HFFc6 (cell line): ENCODE measurements around the gene OSBPL2. TPM values are rescaled to one million over a fixed set of nuclear protein-coding genes. Genes with fewer than 3 reads are reported as not detected.

Experiments
- DNase-seq: peaks from one replicate; pipeline ENCODE4 v3.0.0-alpha.2; 2018
- H3K27ac Mint-ChIP-seq: 2 replicates; pipeline ENCODE4 v1.8.0; 2020; ENCODE audit warnings: mild to moderate bottlenecking, mixed read lengths
- H3K27me3 Mint-ChIP-seq: 2 replicates; pipeline ENCODE4 v1.8.0; 2021; ENCODE audit warnings: mild to moderate bottlenecking, moderate library complexity, mixed read lengths; ENCODE audit not compliant: insufficient read depth
- H3K36me3 Mint-ChIP-seq: 2 replicates; pipeline ENCODE4 v1.8.0; 2021; ENCODE audit warnings: low read depth, mixed read lengths
- H3K4me1 Mint-ChIP-seq: 2 replicates; pipeline ENCODE4 v1.8.0; 2020; ENCODE audit warnings: low read depth, mixed read lengths
- H3K4me3 Mint-ChIP-seq: 2 replicates; pipeline ENCODE4 v1.8.0; 2020; ENCODE audit warnings: mild to moderate bottlenecking, moderate library complexity, mixed read lengths
- H3K9me3 Mint-ChIP-seq: 2 replicates; pipeline ENCODE4 v1.8.0; 2020; ENCODE audit warnings: mild to moderate bottlenecking, mixed read lengths
- CTCF ChIP-seq: fragments of 200-600 bp; sonication (generic); IDR thresholded peaks from 2 replicates; pipeline ENCODE4 v1.5.0; 2021; ENCODE audit warnings: antibody characterized with exemption, mild to moderate bottlenecking
- total RNA-seq, 6 experiments: library from RNA; stranded (reverse); fragmentation: NEBNext Ultra II Directional; extraction: Animal tissue kit (Norgen Biotek cat#: 25700); gene quantifications; 2 replicates in 1 of 6; 3 replicates in 5 of 6; pipeline ENCODE4 v1.2.3, GENCODE V29; 2021

Gene OSBPL2
- total RNA-seq, 6 experiments from 2014 or later, result 32.2 to 37.6 (median 33.5) TPM

- H3K4me3 Mint-ChIP-seq, result no peak overlapping the region
- no peaks in the 10 kb centered on the region for H3K9me3 Mint-ChIP-seq
- H3K4me1 Mint-ChIP-seq, result no peaks in the 10 kb centered on the region
- DNase-seq, result no peak
- no peaks in the 10 kb centered on the region for H3K27me3 Mint-ChIP-seq
- no peaks in the 10 kb centered on the region for H3K36me3 Mint-ChIP-seq
- TF ChIP-seq CTCF, result no peak
- H3K27ac Mint-ChIP-seq, result no peak overlapping the region
These were observed 72.8 kb downstream of the OSBPL2 start for GRCh38 chr20:62311150-62311549.

GRCh38 chr20:62311832-62312661 is 73.7 kb downstream of the OSBPL2 start:
- Mint-ChIP-seq H3K36me3 (no peaks in the 10 kb centered on the region), H3K27me3 (no peaks in the 10 kb centered on the region), H3K4me1 (no peaks in the 10 kb centered on the region), H3K27ac (no peak overlapping the region), H3K9me3 (no peaks in the 10 kb centered on the region), H3K4me3 (no peak overlapping the region)
- no peak for DNase-seq
- TF ChIP-seq CTCF, result no peak

GRCh38 chr20:62312662-62312977 is 74.3 kb downstream of the OSBPL2 start:
- Mint-ChIP-seq H3K27me3 (no peaks in the 10 kb centered on the region), H3K27ac (no peak overlapping the region), H3K9me3 (no peaks in the 10 kb centered on the region), H3K4me1 (no peaks in the 10 kb centered on the region), H3K36me3 (no peaks in the 10 kb centered on the region), H3K4me3 (no peak overlapping the region)
- TF ChIP-seq CTCF, result no peak
- DNase-seq, result no peak

- no peaks in the 10 kb centered on the region for H3K9me3 Mint-ChIP-seq
- TF ChIP-seq CTCF, result no peak
- no peak overlapping the region for H3K4me3 Mint-ChIP-seq
- no peaks in the 10 kb centered on the region for H3K27me3 Mint-ChIP-seq
- H3K27ac Mint-ChIP-seq, result no peak overlapping the region
- no peaks in the 10 kb centered on the region for H3K36me3 Mint-ChIP-seq
- no peak for DNase-seq
- no peaks in the 10 kb centered on the region for H3K4me1 Mint-ChIP-seq
These were observed 74.7 kb downstream of the OSBPL2 start for GRCh38 chr20:62313021-62313420.

- Mint-ChIP-seq H3K4me1 (no peaks in the 10 kb centered on the region), H3K9me3 (no peaks in the 10 kb centered on the region), H3K4me3 (no peak overlapping the region), H3K36me3 (no peaks in the 10 kb centered on the region), H3K27me3 (no peaks in the 10 kb centered on the region), H3K27ac (no peak overlapping the region)
- DNase-seq, result no peak
- TF ChIP-seq CTCF, result no peak
These were observed 75.4 kb downstream of the OSBPL2 start for GRCh38 chr20:62313460-62314338.
